Islet precursor cell (in vitro differentiated cells): Measurements from ENCODE around the gene PAEP.
"Not testable (repeated sequence)": the region's sequence is repeated elsewhere in the genome, so short reads cannot be mapped to it uniquely, and the experiment has no call there.

Experiments
- DNase-seq: peaks from one replicate; pipeline ENCODE4 v3.0.0-alpha.2; 2018

PAEP gene

DNA sequence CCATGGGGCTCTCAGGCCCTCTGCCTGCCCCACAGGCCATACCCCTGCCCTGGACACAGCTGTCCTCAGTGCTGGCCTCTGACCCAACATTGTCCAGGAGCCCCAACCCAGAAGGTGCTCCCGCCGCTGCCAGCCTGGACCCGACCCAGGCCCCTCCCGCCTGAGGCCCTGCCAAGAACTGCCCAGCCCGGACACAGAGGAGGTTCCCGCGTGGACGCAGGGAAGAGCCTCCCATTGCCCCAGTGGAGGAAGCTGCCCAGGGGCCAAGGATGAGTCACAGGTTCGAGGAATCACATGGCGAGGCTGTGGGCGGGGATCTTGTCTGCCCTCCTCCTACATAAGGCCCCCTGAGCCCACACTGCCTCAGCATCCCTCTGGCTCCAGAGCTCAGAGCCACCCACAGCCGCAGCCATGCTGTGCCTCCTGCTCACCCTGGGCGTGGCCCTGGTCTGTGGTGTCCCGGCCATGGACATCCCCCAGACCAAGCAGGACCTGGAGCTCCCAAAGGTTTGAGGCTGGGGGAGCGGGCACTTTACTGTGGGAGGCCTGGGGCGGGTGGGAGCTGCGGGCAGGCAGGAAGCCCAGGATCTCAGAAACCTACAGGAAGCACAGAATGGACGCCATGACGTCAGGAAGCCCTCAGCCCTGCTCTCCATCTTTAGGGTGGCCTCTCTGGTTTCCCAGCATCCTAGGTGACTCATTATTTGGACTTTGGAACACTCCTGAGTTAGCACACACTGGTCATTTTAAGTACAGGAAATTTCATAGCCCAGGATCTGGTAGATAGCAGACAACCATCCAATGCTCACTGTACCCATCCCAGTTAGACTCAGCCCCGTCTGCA lies at the start of gene PAEP:
Gene PAEP, plus strand, starts transcription at position 366 of the 844 bp plus-strand sequence.
- DNase-seq: peak; percentile 55

DNA sequence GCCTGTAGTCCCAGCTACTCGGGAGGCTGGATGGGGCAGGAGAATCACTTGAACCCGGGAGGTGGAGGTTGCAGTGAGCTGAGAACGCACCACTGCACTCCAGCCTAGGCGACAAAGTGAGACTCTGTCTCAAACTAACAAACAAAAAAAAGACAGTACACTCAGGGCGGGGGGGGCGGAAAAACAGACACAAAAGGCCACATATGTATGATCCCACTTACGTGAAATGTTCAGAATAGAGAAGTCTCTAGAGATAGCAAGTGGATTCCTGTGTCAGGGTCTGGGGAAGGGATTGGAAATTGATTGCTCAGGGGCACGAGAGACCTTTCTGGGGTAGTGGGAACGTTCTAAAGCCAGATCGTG lies 49.3 kb upstream of the PAEP start:
- DNase-seq: peak; percentile 15

GRCh38 chr9:135512904-135513303 lies 48.7 kb upstream of the PAEP start:
- peak; percentile 30 for DNase-seq

- DNase-seq: peak; percentile 38
Observed at GRCh38 chr9:135513351-135513846, 48.2 kb upstream of the PAEP start.

- DNase-seq: not testable (repeated sequence)
Observed at GRCh38 chr9:135513906-135514305, 47.6 kb upstream of the PAEP start.

DNA sequence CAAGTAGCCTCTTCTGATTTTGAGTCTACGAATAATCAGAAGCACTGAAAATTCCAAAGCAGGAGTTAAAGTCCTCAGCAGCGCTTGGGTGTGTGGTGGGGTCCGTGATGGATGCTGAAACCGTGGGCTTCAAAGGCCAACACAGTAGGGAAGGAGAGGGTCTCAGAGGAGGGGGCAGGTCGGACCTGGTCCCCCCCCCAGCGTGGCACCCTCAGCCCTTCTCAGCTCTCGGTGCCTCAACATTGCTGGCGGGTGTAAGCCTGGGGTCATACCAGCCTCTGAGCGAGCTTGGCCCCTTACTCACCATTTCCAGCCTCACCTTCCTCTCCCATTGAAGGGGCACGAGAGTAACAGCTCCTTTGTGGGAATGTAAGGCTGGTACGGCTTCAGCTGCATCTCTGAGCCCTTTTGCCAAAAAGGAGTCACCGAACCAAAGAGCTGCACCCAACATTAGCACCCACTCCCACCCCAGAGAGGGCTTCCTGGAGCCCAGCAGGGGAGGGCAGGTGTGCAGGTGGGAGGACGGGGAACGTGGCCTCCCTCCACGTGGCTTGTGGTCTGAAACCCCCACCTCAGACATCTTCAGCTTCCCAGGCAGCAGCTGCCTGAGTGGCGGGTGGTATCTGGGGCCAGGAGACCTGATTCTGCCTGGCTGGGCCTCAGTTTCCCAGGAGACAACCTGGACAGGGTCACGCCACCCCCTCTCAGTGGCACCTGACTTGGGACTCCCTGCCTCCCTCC lies 47.0 kb upstream of the PAEP start:
- peak; percentile 12 for DNase-seq

- DNase-seq: peak; percentile 46
Observed at GRCh38 chr9:135515083-135515951, 46.2 kb upstream of the PAEP start.

DNA sequence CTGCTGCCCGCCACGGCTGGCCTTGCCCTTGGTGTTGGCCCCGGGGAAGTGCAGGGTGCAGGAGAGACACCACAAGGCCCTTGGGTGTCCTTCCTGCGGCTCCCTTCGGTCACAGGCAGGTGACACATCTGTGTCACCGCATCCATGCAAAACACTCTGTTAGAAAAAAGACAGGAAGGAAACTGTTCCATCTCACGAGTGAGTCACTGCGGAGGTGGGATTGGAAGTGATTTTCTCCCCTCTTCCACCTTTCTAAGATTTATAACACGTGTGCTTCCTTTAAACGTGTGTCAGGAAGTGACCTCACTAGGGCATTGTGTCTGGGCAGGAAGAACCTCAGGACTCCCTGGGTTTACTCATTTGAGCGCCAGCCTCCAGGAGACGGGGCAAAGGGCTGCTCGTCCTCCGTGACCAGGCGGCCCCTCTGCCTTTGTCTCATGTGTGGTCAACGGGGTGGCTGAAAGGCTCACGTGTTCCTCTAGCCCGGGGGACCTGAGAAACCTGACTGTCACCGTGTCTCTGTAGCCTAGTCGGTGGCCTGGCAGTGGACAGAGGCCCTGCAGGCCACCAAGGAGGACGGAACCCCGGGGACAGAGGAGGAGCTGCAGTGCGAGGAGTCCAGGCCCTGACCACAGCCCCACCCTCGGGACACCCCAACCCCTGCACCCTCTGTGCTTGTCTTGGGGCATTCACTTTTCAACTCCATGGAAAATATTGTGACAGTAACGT lies 45.3 kb upstream of the PAEP start:
- peak; percentile 43 for DNase-seq

DNA sequence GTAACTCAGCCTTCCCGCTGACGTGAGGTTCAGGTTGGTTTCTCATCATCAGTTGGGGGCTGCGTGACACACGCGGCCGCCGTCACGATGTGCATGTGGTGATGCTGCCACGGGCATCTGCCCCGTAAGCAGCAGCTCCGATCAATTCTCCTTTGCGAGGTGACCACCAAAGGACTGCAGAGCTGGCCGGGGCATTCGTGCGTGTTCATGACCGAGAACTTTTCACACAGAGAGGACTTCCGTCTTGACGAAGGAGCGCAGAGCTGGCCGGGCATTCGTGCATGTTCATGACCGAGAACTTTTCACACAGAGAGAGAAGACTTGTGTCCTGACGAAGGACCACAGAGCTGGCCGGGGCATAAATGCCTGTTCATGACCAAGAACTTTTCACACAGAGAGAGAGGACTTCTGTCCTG lies 44.1 kb upstream of the PAEP start:
- peak; percentile 41 for DNase-seq

DNA sequence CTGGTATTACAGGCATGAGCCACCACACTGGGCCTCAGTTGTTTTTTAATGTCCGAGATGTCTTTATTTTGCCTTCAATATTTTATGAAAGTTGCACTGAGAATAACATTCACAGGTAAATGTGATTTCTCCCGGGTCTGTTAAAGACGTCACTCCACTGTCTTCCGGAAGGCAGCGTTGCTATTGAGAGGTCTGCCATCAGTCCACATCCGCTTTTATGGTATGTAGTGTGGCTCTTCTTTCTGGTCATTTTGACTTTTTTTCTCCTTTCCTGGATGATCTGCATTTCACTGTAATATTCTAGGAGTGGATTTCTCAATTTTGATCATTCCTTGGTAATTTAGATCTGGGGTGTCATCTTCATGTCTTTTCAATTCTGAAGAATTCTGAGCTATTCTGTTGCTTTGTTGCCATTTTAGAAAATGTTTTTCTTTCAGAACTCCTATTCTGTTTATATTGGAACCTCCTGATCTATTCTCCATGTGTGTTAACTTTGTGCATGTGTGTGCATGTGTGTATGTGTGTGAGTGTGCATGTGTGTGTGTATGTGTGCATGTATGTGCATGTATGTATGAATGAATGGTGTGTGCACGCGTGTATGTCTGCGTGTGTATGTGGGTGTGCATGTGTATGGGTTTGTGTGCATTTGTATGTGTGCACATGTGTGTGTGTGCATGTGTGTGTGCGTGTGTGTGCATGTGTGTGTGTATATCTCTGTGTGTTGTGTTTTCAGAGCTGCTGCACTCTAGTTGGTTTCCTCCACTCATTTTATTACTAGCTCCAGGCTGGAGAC lies 42.2 kb upstream of the PAEP start:
- DNase-seq: peak; percentile 4

- DNase-seq: no peak
Observed at GRCh38 chr9:135520916-135521607, 40.5 kb upstream of the PAEP start, which contains the start of gene LCN1. Gene LCN1 (plus strand): TSS chr9:135521440. CDS start chr9:135521498, 58 bp downstream.

DNA sequence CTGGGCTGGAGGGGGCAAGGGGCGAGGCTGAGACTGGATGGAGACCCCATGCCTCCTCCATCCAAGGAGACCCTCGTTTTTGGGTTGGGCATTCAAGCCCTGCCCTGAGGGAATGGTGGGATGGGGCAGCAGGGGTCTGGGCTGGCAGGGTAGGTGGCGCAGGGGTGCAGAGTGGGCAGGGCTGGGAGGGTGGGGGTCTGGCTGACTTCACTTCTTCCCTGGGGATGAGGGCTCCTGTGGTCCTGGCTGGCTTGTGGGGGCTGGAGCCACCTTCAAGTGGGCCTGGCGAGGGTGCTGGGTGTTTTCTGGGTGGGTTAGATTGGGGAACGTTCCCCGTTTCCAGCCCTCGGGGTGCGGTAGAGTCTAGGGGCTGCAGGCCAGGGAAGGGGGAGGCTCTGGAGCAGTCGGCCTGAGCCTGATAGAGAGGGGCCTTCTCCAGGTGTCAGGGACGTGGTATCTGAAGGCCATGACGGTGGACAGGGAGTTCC lies 39.9 kb upstream of the PAEP start:
- no peak for DNase-seq

GRCh38 chr9:135522137-135522877 lies 39.2 kb upstream of the PAEP start:
- no peak for DNase-seq

- no peak for DNase-seq
Observed at GRCh38 chr9:135522931-135523330, 38.6 kb upstream of the PAEP start.

- DNase-seq: no peak
Observed at GRCh38 chr9:135523521-135524129, 37.9 kb upstream of the PAEP start.

DNA sequence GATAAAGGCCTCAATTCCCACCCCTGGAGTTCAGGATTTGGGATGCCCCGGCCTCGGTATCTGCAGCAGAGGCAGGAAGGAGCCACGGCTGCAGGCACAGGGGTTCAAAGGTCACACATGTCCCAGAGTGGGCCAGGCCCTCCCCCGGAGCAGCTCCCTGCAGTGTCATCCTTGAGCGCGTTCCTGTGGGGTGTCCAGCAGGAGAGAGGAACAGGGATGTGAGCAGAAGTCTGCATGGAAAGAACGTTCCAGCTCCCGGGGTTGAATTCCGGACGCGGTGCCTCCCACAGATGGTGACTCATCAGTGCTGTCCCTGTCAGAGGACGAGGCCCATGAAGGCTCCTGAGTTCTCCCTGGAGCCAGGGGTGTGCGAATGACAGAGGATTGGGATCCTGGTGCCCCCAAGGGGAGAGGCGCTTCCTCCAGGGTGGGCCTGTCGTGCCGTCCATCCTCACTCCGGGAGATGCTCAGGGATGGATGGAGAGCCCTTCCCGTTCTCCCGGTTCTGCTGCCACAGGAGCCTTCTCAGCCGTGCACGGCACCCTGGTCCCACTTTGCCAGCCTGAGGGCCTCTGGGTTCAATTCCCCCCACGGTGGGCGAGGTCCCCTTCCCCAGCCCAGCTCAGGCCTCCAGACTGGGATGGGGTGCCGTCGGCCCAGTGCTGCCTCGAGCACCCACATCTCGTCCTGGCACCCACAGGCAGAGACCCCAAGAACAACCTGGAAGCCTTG lies 37.3 kb upstream of the PAEP start:
- peak; percentile 80 for DNase-seq

- DNase-seq: peak; percentile 43
Observed at GRCh38 chr9:135525241-135526088, 36.1 kb upstream of the PAEP start.
